ENCODE data around the gene LSAMP.

DNA sequence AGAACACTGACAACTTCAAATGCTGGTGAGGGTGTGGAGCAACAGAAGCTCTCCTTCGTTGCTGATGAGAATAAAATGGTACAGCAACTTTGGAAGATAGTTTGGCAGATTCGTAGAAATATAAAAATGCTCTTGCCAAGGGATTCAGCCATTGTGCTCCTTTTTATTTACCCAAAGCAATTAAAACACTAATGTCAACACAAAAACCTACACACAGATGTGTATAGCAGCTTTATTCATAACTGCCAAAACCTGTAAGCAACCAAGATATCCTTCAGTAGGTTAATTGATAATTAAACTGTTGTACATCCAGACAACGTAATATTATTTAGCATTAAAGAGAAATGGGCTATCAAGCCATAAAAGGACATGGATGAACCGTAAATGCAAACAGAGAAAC is 37.8 kb upstream of the LSAMP start:
- no peak for TF ChIP-seq CTCF (IDR thresholded peaks at IDR 0.05)
- no peak for TF ChIP-seq POLR2A (IDR thresholded peaks at IDR 0.05)

Data from esophagus squamous epithelium (tissue), 4 donors.